Cardiac fibroblast (primary cell): ENCODE measurements around the gene AGBL4.
A peak's percentile ranks its signal among the peaks of the same experiment; 100 is the strongest.

Experiments
- DNase-seq, 2 donors: peaks; one replicate each; pipeline versions ENCODE4 v3.0.0 to v3.0.0-alpha.2; 2010; ENCODE audit warnings: low read depth in 2 of 2
- H3K4me3 ChIP-seq, 2 donors: replicated peaks in 1 of 2; 1 replicate in 1 of 2; 2 replicates in 1 of 2; pipeline ENCODE4 v1.5.1; 2011; ENCODE audit warnings: low read depth in 2 of 2, low read length in 2 of 2, mild to moderate bottlenecking in 2 of 2, moderate library complexity in 1 of 2
- CTCF ChIP-seq: IDR thresholded peaks from one replicate; pipeline ENCODE4 v1.5.1; 2011; ENCODE audit warnings: low read depth, mild to moderate bottlenecking, low read length, inconsistent platforms

Gene AGBL4

GRCh38 chr1:48953617-48954016 lies 1070.1 kb downstream of the AGBL4 start:
- TF ChIP-seq CTCF, result no peak
- no peak for DNase-seq
- no peak overlapping the region for H3K4me3 ChIP-seq

- DNase-seq, result no peak
- TF ChIP-seq CTCF, result no peak
- H3K4me3 ChIP-seq, result no peak overlapping the region
Measured at GRCh38 chr1:48948562-48948961, 1075.2 kb downstream of the AGBL4 start.

- H3K4me3 ChIP-seq, result no peak overlapping the region
- DNase-seq, result no peak
- TF ChIP-seq CTCF, result no peak
Measured at GRCh38 chr1:48947761-48948537, 1075.8 kb downstream of the AGBL4 start.

- no peak for TF ChIP-seq CTCF
- H3K4me3 ChIP-seq, result no peak overlapping the region
- no peak for DNase-seq
Measured at GRCh38 chr1:48946070-48946469, 1077.7 kb downstream of the AGBL4 start.

GRCh38 chr1:48944811-48945210 lies 1078.9 kb downstream of the AGBL4 start:
- TF ChIP-seq CTCF, result no peak
- H3K4me3 ChIP-seq, result no peak overlapping the region
- DNase-seq, result no peak

DNA sequence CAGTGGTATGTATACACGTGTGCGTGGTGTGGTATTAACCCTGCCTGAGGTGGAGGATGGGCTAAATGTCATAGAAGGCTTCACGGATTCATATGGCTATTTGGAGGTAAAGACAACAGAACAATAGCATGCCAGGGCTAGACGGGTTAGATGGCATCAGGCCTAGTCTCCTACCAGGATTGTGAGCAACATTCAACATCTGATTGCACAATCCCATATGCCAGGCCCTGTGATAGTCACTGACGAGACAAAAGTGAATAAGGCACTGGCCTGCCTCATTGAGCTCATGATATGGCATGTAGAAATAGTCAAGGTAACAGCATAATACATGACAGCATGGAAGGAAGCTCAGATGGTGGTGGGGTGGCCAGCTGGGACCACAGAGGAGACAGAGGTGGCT lies 1079.9 kb downstream of the AGBL4 start:
- H3K4me3 ChIP-seq, result no peak overlapping the region
- no peak for TF ChIP-seq CTCF
- no peak for DNase-seq

- H3K4me3 ChIP-seq, result no peak overlapping the region
- no peak for TF ChIP-seq CTCF
- peak; percentile 1 to 10 for DNase-seq
Measured at GRCh38 chr1:48943393-48943792, 1080.4 kb downstream of the AGBL4 start.
